ENCODE measurements around the gene GFI1B. TPM values are rescaled to one million over a fixed set of nuclear protein-coding genes. Genes with fewer than 3 reads are reported as not detected.

GFI1B gene
- total RNA-seq, 1 experiment from 2014 or later = not detected

DNA sequence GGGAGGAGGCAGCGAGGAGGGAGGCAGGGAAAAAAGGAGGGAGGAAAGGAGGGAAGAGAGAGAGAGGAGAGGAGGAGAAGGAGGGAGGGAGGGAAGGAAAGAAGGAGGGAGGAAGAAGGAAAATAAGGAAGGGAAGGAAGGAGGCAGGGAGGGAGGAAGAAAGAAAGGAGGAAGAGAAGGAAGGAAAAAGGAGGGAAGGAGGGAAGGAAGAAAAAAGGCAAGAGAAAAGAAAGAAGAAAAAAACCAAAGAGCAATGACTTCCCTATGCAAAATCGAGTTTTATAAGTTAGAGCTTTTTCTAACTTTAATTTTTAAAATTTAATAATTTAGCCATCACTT is 413 bp upstream of the GFI1B start:
- H3F3A ChIP-seq (ENCODE audit: insufficient read depth, low read depth) = no peaks in the 10 kb centered on the region
- H3K4me2 ChIP-seq = no peak overlapping the region
- H3K27ac ChIP-seq = no peak overlapping the region
- no peaks in the 10 kb centered on the region for H3K79me2 ChIP-seq (ENCODE audit: low read depth)
- no peaks in the 10 kb centered on the region for H3K9me2 ChIP-seq (ENCODE audit: insufficient read depth)
- ChIA-PET CTCF (interaction anchor here (0.6 to 1.1 kb wide), 4 partner anchors 35 to 172 kb away, joined by 3 to 5 read pairs (median 4); no protein-coding TSS in a partner anchor), POLR2A (ENCODE audit: unreplicated experiment) (interaction anchor here (0.7 kb wide), 1 partner anchor 52 kb away, joined by 9 read pairs; no protein-coding TSS in a partner anchor)
- no peak for TF ChIP-seq EZH2 (IDR thresholded peaks at IDR 0.05; ENCODE audit: low read depth)
- TF ChIP-seq, protein P1, sequence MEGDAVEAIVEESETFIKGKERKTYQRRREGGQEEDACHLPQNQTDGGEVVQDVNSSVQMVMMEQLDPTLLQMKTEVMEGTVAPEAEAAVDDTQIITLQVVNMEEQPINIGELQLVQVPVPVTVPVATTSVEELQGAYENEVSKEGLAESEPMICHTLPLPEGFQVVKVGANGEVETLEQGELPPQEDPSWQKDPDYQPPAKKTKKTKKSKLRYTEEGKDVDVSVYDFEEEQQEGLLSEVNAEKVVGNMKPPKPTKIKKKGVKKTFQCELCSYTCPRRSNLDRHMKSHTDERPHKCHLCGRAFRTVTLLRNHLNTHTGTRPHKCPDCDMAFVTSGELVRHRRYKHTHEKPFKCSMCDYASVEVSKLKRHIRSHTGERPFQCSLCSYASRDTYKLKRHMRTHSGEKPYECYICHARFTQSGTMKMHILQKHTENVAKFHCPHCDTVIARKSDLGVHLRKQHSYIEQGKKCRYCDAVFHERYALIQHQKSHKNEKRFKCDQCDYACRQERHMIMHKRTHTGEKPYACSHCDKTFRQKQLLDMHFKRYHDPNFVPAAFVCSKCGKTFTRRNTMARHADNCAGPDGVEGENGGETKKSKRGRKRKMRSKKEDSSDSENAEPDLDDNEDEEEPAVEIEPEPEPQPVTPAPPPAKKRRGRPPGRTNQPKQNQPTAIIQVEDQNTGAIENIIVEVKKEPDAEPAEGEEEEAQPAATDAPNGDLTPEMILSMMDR (conservative IDR thresholded peaks at IDR 0.05) = no peak
- H3K4me3 ChIP-seq = no peak overlapping the region
- peaks cover 91% of the 10 kb centered on the region for H3K27me3 ChIP-seq (ENCODE audit: insufficient read depth, low read depth)
- no peak overlapping the region for H2AFZ ChIP-seq
- no peak for DNase-seq
- H3K36me3 ChIP-seq (ENCODE audit: low read depth) = no peaks in the 10 kb centered on the region
- intact Hi-C loops (cut with micrococcal nuclease; ENCODE audit: unreplicated experiment) = no loop called here
- no peaks in the 10 kb centered on the region for H3K9me3 ChIP-seq (ENCODE audit: insufficient read depth, low read depth)
- H3K4me1 ChIP-seq (replicated peaks; ENCODE audit: insufficient read depth) = no peaks in the 10 kb centered on the region
- BruUV-seq (replicated peaks) = no TSS peak
- H4K20me1 ChIP-seq (ENCODE audit: insufficient read depth) = no peaks in the 10 kb centered on the region

DNA sequence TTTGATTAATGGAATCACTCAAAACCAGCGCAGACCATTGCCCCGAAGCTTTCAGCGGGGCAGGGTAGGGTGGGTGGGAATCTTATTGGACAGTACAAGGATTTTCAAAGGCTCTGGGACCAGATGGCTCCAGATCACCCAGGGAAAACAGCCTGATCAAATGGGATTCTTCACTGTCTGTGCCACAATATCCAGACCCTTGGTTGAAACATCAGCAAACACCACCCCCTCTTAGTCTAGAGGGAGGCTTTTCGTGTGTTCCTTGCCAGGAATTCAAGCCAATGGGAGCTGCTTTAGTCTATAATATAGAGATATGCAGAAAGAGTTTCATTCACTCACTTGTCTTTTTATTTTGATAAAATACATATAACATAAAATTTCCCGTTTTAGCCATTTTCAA is 1.7 kb downstream of the GFI1B start:
- Histone ChIP-seq H3K79me2 (ENCODE audit: low read depth) (no peaks in the 10 kb centered on the region), H3K4me2 (no peak overlapping the region), H3K4me1 (replicated peaks; ENCODE audit: insufficient read depth) (no peaks in the 10 kb centered on the region), H3K9me2 (ENCODE audit: insufficient read depth) (no peaks in the 10 kb centered on the region), H2AFZ (no peak overlapping the region), H3F3A (ENCODE audit: insufficient read depth, low read depth) (no peaks in the 10 kb centered on the region), H3K36me3 (ENCODE audit: low read depth) (no peaks in the 10 kb centered on the region), H3K27me3 (ENCODE audit: insufficient read depth, low read depth) (peaks cover 92% of the 10 kb centered on the region), H3K4me3 (no peak overlapping the region), H4K20me1 (ENCODE audit: insufficient read depth) (no peaks in the 10 kb centered on the region), H3K27ac (no peak overlapping the region), H3K9me3 (ENCODE audit: insufficient read depth, low read depth) (no peaks in the 10 kb centered on the region)
- BruUV-seq (replicated peaks) = no TSS peak
- TF ChIP-seq, protein P1 (conservative IDR thresholded peaks at IDR 0.05) = no peak
- no peak for TF ChIP-seq EZH2 (IDR thresholded peaks at IDR 0.05; ENCODE audit: low read depth)
- DNase-seq = no peak
- CTCF ChIA-PET = no interaction called here
- intact Hi-C loops (cut with micrococcal nuclease; ENCODE audit: unreplicated experiment) = no loop called here
- POLR2A ChIA-PET (ENCODE audit: unreplicated experiment) = no interaction called here

DNA sequence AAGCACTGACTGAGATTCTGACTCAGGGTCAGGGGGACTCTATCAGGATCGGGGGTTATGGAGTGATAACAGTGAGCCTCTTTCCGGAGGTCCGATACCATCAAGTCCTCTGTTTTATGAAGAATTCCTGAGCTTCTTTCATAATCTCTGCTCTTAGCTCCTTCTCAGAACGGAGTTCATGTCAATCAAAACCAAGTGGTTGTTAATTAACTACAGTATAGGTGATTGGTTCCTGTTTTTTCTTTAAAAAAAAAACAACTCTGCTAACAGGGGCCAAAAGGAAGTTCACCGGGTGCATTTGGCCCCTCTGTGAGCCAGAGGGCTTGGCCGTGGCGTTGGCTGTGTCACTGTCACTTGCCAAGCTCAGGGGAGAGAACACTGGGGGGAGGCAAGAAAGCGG is 4.0 kb downstream of the GFI1B start:
- H3K27me3 ChIP-seq (ENCODE audit: insufficient read depth, low read depth) = peaks cover 96% of the 10 kb centered on the region
- TF ChIP-seq, protein P1 (conservative IDR thresholded peaks at IDR 0.05) = no peak
- TF ChIP-seq EZH2 (IDR thresholded peaks at IDR 0.05; ENCODE audit: low read depth) = no peak
- no peak overlapping the region for H3K4me2 ChIP-seq
- H3K9me2 ChIP-seq (ENCODE audit: insufficient read depth) = no peaks in the 10 kb centered on the region
- no peak overlapping the region for H3K27ac ChIP-seq
- no peaks in the 10 kb centered on the region for H3K79me2 ChIP-seq (ENCODE audit: low read depth)
- intact Hi-C loops (cut with micrococcal nuclease; ENCODE audit: unreplicated experiment) = no loop called here
- H4K20me1 ChIP-seq (ENCODE audit: insufficient read depth) = no peaks in the 10 kb centered on the region
- no peaks in the 10 kb centered on the region for H3K36me3 ChIP-seq (ENCODE audit: low read depth)
- H3F3A ChIP-seq (ENCODE audit: insufficient read depth, low read depth) = no peaks in the 10 kb centered on the region
- no peak overlapping the region for H2AFZ ChIP-seq
- no peaks in the 10 kb centered on the region for H3K9me3 ChIP-seq (ENCODE audit: insufficient read depth, low read depth)
- no peak overlapping the region for H3K4me3 ChIP-seq
- ChIA-PET CTCF (no interaction called here), POLR2A (ENCODE audit: unreplicated experiment) (interaction anchor here (0.6 to 0.7 kb wide), 2 partner anchors 97 to 297 kb away, joined by 6 to 24 read pairs; no protein-coding TSS in a partner anchor)
- BruUV-seq (replicated peaks) = no TSS peak
- no peaks in the 10 kb centered on the region for H3K4me1 ChIP-seq (replicated peaks; ENCODE audit: insufficient read depth)
- DNase-seq = no peak

Data from PC-9 (cell line).